Endothelial cell of umbilical vein (primary cell): ENCODE measurements around the gene TMEM167B. TPM values are rescaled to one million over a fixed set of nuclear protein-coding genes. Genes with fewer than 3 reads are reported as not detected.

Source experiments
- BruUV-seq: library from RNA; stranded (reverse); fragments of 400-500 nt; replicated peaks from 2 replicates; lab custom pipeline; 2021; lab: Mats Ljungman, UMichigan
- CTCF ChIA-PET: fragments of 300-600, 350-600 bp; sonication (Branson Sonifier 250); formaldehyde crosslinking; loops from one replicate; lab custom pipeline; 2021; ENCODE audit warnings: antibody characterized with exemption, inconsistent platforms; lab: Charles Lee
- POLR2A ChIA-PET: fragments of 300-600, 350-600 bp; sonication (Branson Sonifier 250); formaldehyde crosslinking; loops from one replicate; lab custom pipeline; 2021; ENCODE audit warnings: antibody characterized with exemption, inconsistent platforms; lab: Charles Lee
- DNase-seq: peaks from one replicate; pipeline ENCODE4 v3.0.0-alpha.2; 2011; ENCODE audit warnings: low read depth, low spot score
- FAIRE-seq: peaks from 2 replicates; lab custom pipeline; 2011; peaks lifted over from hg19 to GRCh38; lab: Jason Lieb, UNC
- H2AFZ ChIP-seq: 2 replicates; pipeline ENCODE4 v1.6.0; 2012; ENCODE audit warnings: low read depth, low read length, control low read depth, inconsistent platforms
- H3K27ac ChIP-seq: 2 replicates; pipeline ENCODE4 v1.5.1; 2011; ENCODE audit warnings: low read depth, mild to moderate bottlenecking, control low read depth, low read length, moderate library complexity; ENCODE audit not compliant: insufficient read depth
- H3K27me3 ChIP-seq, 2 experiments: 2 replicates each; pipeline versions ENCODE4 v1.6.0 to v1.6.1; 2011; ENCODE audit warnings: low read length in 2 of 2, mixed read lengths in 1 of 2; ENCODE audit not compliant: control insufficient read depth in 2 of 2, insufficient read depth in 2 of 2
- H3K36me3 ChIP-seq, 2 experiments: 2 replicates in 1 of 2; 3 replicates in 1 of 2; pipeline ENCODE4 v1.5.1; 2011; ENCODE audit warnings: low read length in 2 of 2, mild to moderate bottlenecking in 1 of 2, moderate library complexity in 1 of 2; ENCODE audit not compliant: control insufficient read depth in 2 of 2, insufficient read depth in 2 of 2; ENCODE audit errors: extremely low read depth in 1 of 2
- H3K4me1 ChIP-seq: 3 replicates; pipeline ENCODE4 v1.5.1; 2011; ENCODE audit warnings: mild to moderate bottlenecking, low read length; ENCODE audit not compliant: control insufficient read depth, insufficient read depth; ENCODE audit errors: extremely low read depth
- H3K4me2 ChIP-seq: 2 replicates; pipeline ENCODE4 v1.6.1; 2011; ENCODE audit warnings: low read length, control low read depth, mixed read lengths; ENCODE audit not compliant: insufficient read depth
- H3K4me3 ChIP-seq, 3 experiments: fragments of 200-600 bp in 1 of 3; sonication (generic), shearing (Covaris generic) in 1 of 3; replicated peaks in 1 of 3; 2 replicates each; pipeline ENCODE4 v1.5.1; 2011 to 2016; ENCODE audit warnings: control low read depth in 3 of 3, low read length in 3 of 3, mild to moderate bottlenecking in 2 of 3, inconsistent platforms in 1 of 3, low read depth in 1 of 3, moderate library complexity in 1 of 3; ENCODE audit not compliant: insufficient read depth in 1 of 3
- H3K79me2 ChIP-seq: 2 replicates; pipeline ENCODE4 v1.6.0; 2012; ENCODE audit warnings: low read length, inconsistent platforms; ENCODE audit not compliant: control insufficient read depth, insufficient read depth
- H3K9ac ChIP-seq: replicated peaks from 2 replicates; pipeline ENCODE3; 2011; ENCODE audit warnings: low read length, control low read depth; ENCODE audit not compliant: insufficient read depth; ENCODE audit errors: extremely low read depth
- H3K9me1 ChIP-seq: replicated peaks from 3 replicates; pipeline ENCODE4 v1.6.0; 2011; ENCODE audit warnings: mild to moderate bottlenecking, low read length; ENCODE audit not compliant: control insufficient read depth, insufficient read depth; ENCODE audit errors: extremely low read depth
- H3K9me3 ChIP-seq: replicated peaks from 2 replicates; pipeline ENCODE4 v1.5.1; 2012; ENCODE audit warnings: low read length, inconsistent platforms; ENCODE audit not compliant: control insufficient read depth, insufficient read depth
- H4K20me1 ChIP-seq: replicated peaks from 2 replicates; pipeline ENCODE3; 2011; ENCODE audit warnings: mild to moderate bottlenecking, low read length; ENCODE audit not compliant: control insufficient read depth, insufficient read depth; ENCODE audit errors: extremely low read depth
- EZH2 ChIP-seq: IDR thresholded peaks from 2 replicates; pipeline ENCODE4 v1.6.1; 2012; ENCODE audit warnings: borderline replicate concordance, low read depth, mild to moderate bottlenecking, moderate library complexity, low read length, inconsistent platforms; ENCODE audit not compliant: severe bottlenecking
- FOS ChIP-seq: IDR thresholded peaks from 2 replicates; pipeline ENCODE4 v1.6.1; 2011; ENCODE audit warnings: mild to moderate bottlenecking, low read length, moderate library complexity, borderline replicate concordance; ENCODE audit not compliant: insufficient read depth
- MYC ChIP-seq: IDR thresholded peaks from one replicate; pipeline ENCODE4 v1.6.1; 2011; ENCODE audit warnings: mild to moderate bottlenecking, low read depth, low read length
- POLR2A ChIP-seq: IDR thresholded peaks from 2 replicates; pipeline ENCODE4 v1.6.1; 2012; ENCODE audit warnings: low read depth, mild to moderate bottlenecking, control low read depth, low read length
- POLR2AphosphoS5 ChIP-seq: IDR thresholded peaks from 2 replicates; pipeline ENCODE4 v1.6.1; 2012; ENCODE audit warnings: low read depth, mild to moderate bottlenecking, control low read depth, low read length, moderate library complexity; ENCODE audit not compliant: insufficient read depth
- dilution Hi-C: fragments of 300-500 bp; cut with MboI; formaldehyde crosslinking; loops from one replicate; pipeline ENCODE4 v1.15.0; 2019; ENCODE audit warnings: low sequenced_read_pairs; ENCODE audit not compliant: extremely low pct_ligation_motif_present
- intact Hi-C: fragments of 100-400 bp; cut with micrococcal nuclease; formaldehyde crosslinking; loops from one replicate; pipeline ENCODE4 v1.10.0; 2022
- polyA plus RNA-seq, 4 experiments: library from polyadenylated mRNA; depleted of rRNA in 3 of 4; stranded (reverse) in 3 of 4; unstranded in 1 of 4; fragments of >200 nt; gene quantifications; 2 replicates each; pipeline versions ENCODE4 v1.2.1 to v1.2.3, GENCODE V29; 2011 to 2012; ENCODE audit warnings: missing spikeins in 1 of 4
- total RNA-seq: library from RNA; stranded (reverse); gene quantifications from 2 replicates; pipeline ENCODE4 v1.2.3, GENCODE V29; 2021
- TF ChIP-seq, protein P1 (sequence below): IDR thresholded peaks from 2 replicates; pipeline ENCODE4 v1.6.1; 2011; ENCODE audit not compliant: insufficient read depth, insufficient read length
- TF ChIP-seq, protein P2 (sequence below), 2 donors: IDR thresholded peaks; 1 replicate in 1 of 2; 2 replicates in 1 of 2; pipeline ENCODE4 v1.5.1; 2011; ENCODE audit warnings: low read length in 2 of 2, mild to moderate bottlenecking in 2 of 2, moderate library complexity in 2 of 2, control low read depth in 1 of 2, inconsistent platforms in 1 of 2, low read depth in 1 of 2; ENCODE audit not compliant: insufficient read depth in 1 of 2; ENCODE audit errors: extremely low read depth in 1 of 2

Gene TMEM167B
- total and polyA plus RNA-seq, 2 donors (not counting 3 experiments of a cell fraction or from before 2014, with no cell fraction given) = 6.7 to 21.1 TPM

DNA sequence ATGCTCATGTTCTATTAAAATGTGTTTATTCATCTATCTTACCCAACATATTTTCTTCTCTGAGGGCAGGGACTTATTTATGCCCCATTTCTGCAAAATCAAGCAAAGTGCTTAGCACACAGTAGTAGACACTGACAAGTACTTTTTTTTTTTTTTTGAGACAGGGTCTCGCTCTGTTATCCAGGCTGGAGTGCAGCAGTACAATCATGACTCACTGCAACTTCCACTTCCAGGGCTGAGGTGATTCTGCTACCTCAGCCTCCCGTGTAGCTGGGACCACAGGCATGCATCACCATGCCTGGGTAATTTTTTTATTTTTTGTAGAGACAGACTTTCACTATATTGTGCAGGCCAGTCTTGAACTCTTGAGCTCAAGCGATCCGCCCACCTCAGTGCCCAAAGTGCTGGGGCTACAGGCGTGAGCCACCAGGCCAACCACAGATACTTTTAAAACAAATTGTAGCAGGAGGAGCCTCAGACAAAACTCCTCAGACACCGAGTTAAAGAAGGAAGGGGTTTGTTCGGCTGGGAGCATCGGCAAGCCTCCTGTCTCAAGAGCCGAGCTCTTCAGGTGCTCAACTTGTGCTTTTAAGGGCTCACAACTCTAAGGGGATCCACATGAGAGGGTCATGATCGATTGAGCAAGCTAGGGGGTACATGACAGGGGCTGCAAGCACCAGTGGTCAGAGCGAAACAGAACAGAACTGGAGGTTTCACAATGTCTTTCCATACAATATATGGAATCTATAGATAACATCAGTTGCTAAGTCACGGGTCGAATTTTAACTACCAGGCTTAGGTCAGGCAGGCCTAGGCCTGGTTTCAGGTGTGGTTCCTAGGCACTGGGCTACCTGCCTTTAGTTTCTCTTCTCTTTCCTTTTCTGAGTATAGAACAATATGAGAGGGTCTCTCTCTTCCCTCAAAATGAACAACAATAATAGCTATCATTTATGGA lies 5.7 kb upstream of the TMEM167B start:
- Histone ChIP-seq H2AFZ (no peak overlapping the region), H3K4me2 (no peak overlapping the region), H3K27ac (no peak overlapping the region), H3K4me1 (peaks cover 9% of the 10 kb centered on the region), H4K20me1 (no peaks in the 10 kb centered on the region), H3K4me3 (no peak overlapping the region), H3K27me3 (no peaks in the 10 kb centered on the region), H3K9ac (no peak overlapping the region), H3K36me3 (no peaks in the 10 kb centered on the region), H3K9me3 (no peaks in the 10 kb centered on the region), H3K9me1 (no peaks in the 10 kb centered on the region), H3K79me2 (no peaks in the 10 kb centered on the region)
- POLR2A ChIA-PET = interaction anchor here (0.6 to 1.1 kb wide), 2 partner anchors 15 to 28 kb away, joined by 3 read pairs; no protein-coding TSS in a partner anchor
- no TSS peak for BruUV-seq
- DNase-seq (no peak), FAIRE-seq (no peak)
- dilution Hi-C loops (no loop called here), intact Hi-C loops (no loop called here)
- TF ChIP-seq, protein P1, sequence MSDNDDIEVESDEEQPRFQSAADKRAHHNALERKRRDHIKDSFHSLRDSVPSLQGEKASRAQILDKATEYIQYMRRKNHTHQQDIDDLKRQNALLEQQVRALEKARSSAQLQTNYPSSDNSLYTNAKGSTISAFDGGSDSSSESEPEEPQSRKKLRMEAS = no peak
- no peak for TF ChIP-seq POLR2A
- TF ChIP-seq, protein P2, sequence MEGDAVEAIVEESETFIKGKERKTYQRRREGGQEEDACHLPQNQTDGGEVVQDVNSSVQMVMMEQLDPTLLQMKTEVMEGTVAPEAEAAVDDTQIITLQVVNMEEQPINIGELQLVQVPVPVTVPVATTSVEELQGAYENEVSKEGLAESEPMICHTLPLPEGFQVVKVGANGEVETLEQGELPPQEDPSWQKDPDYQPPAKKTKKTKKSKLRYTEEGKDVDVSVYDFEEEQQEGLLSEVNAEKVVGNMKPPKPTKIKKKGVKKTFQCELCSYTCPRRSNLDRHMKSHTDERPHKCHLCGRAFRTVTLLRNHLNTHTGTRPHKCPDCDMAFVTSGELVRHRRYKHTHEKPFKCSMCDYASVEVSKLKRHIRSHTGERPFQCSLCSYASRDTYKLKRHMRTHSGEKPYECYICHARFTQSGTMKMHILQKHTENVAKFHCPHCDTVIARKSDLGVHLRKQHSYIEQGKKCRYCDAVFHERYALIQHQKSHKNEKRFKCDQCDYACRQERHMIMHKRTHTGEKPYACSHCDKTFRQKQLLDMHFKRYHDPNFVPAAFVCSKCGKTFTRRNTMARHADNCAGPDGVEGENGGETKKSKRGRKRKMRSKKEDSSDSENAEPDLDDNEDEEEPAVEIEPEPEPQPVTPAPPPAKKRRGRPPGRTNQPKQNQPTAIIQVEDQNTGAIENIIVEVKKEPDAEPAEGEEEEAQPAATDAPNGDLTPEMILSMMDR (IDR thresholded peaks at IDR 0.05; ENCODE audit: extremely low read depth in 1 of 2, insufficient read depth in 1 of 2, low read depth in 1 of 2, low read length in 2 of 2) = no peak
- TF ChIP-seq POLR2AphosphoS5 = no peak
- TF ChIP-seq FOS = no peak
- no peak for TF ChIP-seq EZH2
- TF ChIP-seq MYC = no peak
- CTCF ChIA-PET = interaction anchor here (0.8 to 3.0 kb wide), 4 partner anchors 11 to 28 kb away, joined by 4 to 14 read pairs (median 8); a partner anchor contains a TSS
